H9 (cell line): ENCODE measurements around the gene APOM. TPM values are rescaled to one million over a fixed set of nuclear protein-coding genes. Genes with fewer than 3 reads are reported as not detected.

Source experiments
- DNase-seq: peaks from one replicate; pipeline ENCODE4 v3.0.0-alpha.2; 2017
- H2AFZ ChIP-seq: one replicate; pipeline ENCODE4 v1.6.1; 2013; ENCODE audit warnings: mild to moderate bottlenecking, low read length, control low read depth, moderate library complexity
- H2AK5ac ChIP-seq: 2 replicates; pipeline ENCODE4 v1.6.1; 2013; ENCODE audit warnings: low read length, control low read depth, mixed read lengths; ENCODE audit not compliant: insufficient read length
- H2BK120ac ChIP-seq: one replicate; pipeline ENCODE4 v1.6.1; 2013; ENCODE audit warnings: low read depth, mild to moderate bottlenecking, low read length, control low read depth, inconsistent platforms; ENCODE audit not compliant: poor library complexity, severe bottlenecking
- H2BK12ac ChIP-seq: 2 replicates; pipeline ENCODE4 v1.6.1; 2013; ENCODE audit warnings: low read length, control low read depth, mixed read lengths, low read depth; ENCODE audit not compliant: insufficient read length
- H2BK15ac ChIP-seq: 2 replicates; pipeline ENCODE4 v1.6.1; 2013; ENCODE audit warnings: low read depth, low read length, control low read depth
- H2BK20ac ChIP-seq: one replicate; pipeline ENCODE4 v1.6.1; 2013; ENCODE audit warnings: low read depth, mild to moderate bottlenecking, low read length, control low read depth, inconsistent platforms; ENCODE audit not compliant: poor library complexity, severe bottlenecking
- H2BK5ac ChIP-seq: 2 replicates; pipeline ENCODE4 v1.6.1; 2013; ENCODE audit warnings: low read length, control low read depth, mixed read lengths; ENCODE audit not compliant: insufficient read length
- H3K14ac ChIP-seq: 2 replicates; pipeline ENCODE4 v1.6.1; 2013; ENCODE audit warnings: low read length, control low read depth; ENCODE audit not compliant: insufficient read depth
- H3K18ac ChIP-seq: 2 replicates; pipeline ENCODE4 v1.6.1; 2013; ENCODE audit warnings: low read depth, mild to moderate bottlenecking, mixed read lengths, low read length, control low read depth; ENCODE audit not compliant: insufficient read length
- H3K23ac ChIP-seq: 2 replicates; pipeline ENCODE4 v1.6.1; 2013; ENCODE audit warnings: low read length, control low read depth, mixed read lengths, low read depth; ENCODE audit not compliant: insufficient read length
- H3K23me2 ChIP-seq: 2 replicates; pipeline ENCODE4 v1.6.1; 2013; ENCODE audit warnings: low read depth, mild to moderate bottlenecking, mixed read lengths, low read length, control low read depth; ENCODE audit not compliant: insufficient read length, poor library complexity, severe bottlenecking
- H3K27ac ChIP-seq: 2 replicates; pipeline ENCODE4 v1.5.1; 2013; ENCODE audit warnings: low read length, control low read depth, mixed read lengths, low read depth; ENCODE audit not compliant: insufficient read length
- H3K27me3 ChIP-seq: 2 replicates; pipeline ENCODE4 v1.6.1; 2013; ENCODE audit warnings: low read length, control low read depth, inconsistent platforms; ENCODE audit not compliant: insufficient read depth
- H3K4ac ChIP-seq: 2 replicates; pipeline ENCODE4 v1.6.1; 2013; ENCODE audit warnings: low read depth, mild to moderate bottlenecking, control low read depth, inconsistent platforms, low read length, moderate library complexity
- H3K4me1 ChIP-seq: 2 replicates; pipeline ENCODE4 v1.6.1; 2013; ENCODE audit warnings: low read length, control low read depth, inconsistent platforms; ENCODE audit not compliant: insufficient read depth
- H3K4me2 ChIP-seq: 2 replicates; pipeline ENCODE4 v1.6.1; 2013; ENCODE audit warnings: low read length, control low read depth, mixed read lengths; ENCODE audit not compliant: insufficient read length, insufficient read depth
- H3K56ac ChIP-seq: 2 replicates; pipeline ENCODE4 v1.6.1; 2013; ENCODE audit warnings: low read depth, mild to moderate bottlenecking, mixed read lengths, low read length, control low read depth; ENCODE audit not compliant: insufficient read length
- H3K79me1 ChIP-seq: 2 replicates; pipeline ENCODE4 v1.6.1; 2013; ENCODE audit warnings: low read depth, mild to moderate bottlenecking, moderate library complexity, low read length, control low read depth, inconsistent platforms; ENCODE audit not compliant: insufficient read depth, poor library complexity, severe bottlenecking
- H3K79me2 ChIP-seq: 2 replicates; pipeline ENCODE4 v1.6.1; 2013; ENCODE audit warnings: low read length, control low read depth, inconsistent platforms; ENCODE audit not compliant: insufficient read depth
- H3K9ac ChIP-seq: 2 replicates; pipeline ENCODE4 v1.6.1; 2013; ENCODE audit warnings: low read length, control low read depth, mixed read lengths; ENCODE audit not compliant: insufficient read length; ENCODE audit errors: extremely low read depth
- H3K9me3 ChIP-seq: one replicate; pipeline ENCODE4 v1.6.1; 2013; ENCODE audit warnings: low read depth, low read length, inconsistent platforms; ENCODE audit not compliant: control insufficient read depth
- H3T11ph ChIP-seq: one replicate; pipeline ENCODE4 v1.6.1; 2013; ENCODE audit warnings: mild to moderate bottlenecking, low read length, control low read depth, inconsistent platforms
- H4K20me1 ChIP-seq: one replicate; pipeline ENCODE4 v1.6.1; 2013; ENCODE audit not compliant: control insufficient read depth, insufficient read length, insufficient read depth
- H4K5ac ChIP-seq: 2 replicates; pipeline ENCODE4 v1.6.1; 2013; ENCODE audit warnings: low read depth, mild to moderate bottlenecking, mixed read lengths, low read length, control low read depth; ENCODE audit not compliant: insufficient read length
- H4K8ac ChIP-seq: replicated peaks from 2 replicates; pipeline ENCODE4 v1.6.1; 2013; ENCODE audit warnings: low read length, control low read depth, mixed read lengths, low read depth; ENCODE audit not compliant: insufficient read length
- H4K91ac ChIP-seq: 2 replicates; pipeline ENCODE4 v1.6.1; 2013; ENCODE audit warnings: low read depth, mild to moderate bottlenecking, moderate library complexity, mixed read lengths, low read length, control low read depth; ENCODE audit not compliant: insufficient read length
- H3K27ac Mint-ChIP-seq, 3 experiments: 2 replicates in 2 of 3; 3 replicates in 1 of 3; pipeline ENCODE4 v1.8.0; 2020 to 2021; ENCODE audit warnings: mixed read lengths in 3 of 3, mild to moderate bottlenecking in 1 of 3, moderate library complexity in 1 of 3
- H3K27me3 Mint-ChIP-seq: 2 replicates; pipeline ENCODE4 v1.8.0; 2021; ENCODE audit warnings: low read depth, mild to moderate bottlenecking, moderate library complexity, mixed read lengths
- H3K36me3 Mint-ChIP-seq, 3 experiments: 2 replicates in 2 of 3; 3 replicates in 1 of 3; pipeline ENCODE4 v1.8.0; 2020 to 2021; ENCODE audit warnings: low read depth in 3 of 3, mixed read lengths in 3 of 3; ENCODE audit not compliant: insufficient read depth in 1 of 3
- H3K4me1 Mint-ChIP-seq, 2 experiments: 2 replicates each; pipeline ENCODE4 v1.8.0; 2020; ENCODE audit warnings: mixed read lengths in 2 of 2
- H3K4me3 Mint-ChIP-seq, 2 experiments: 2 replicates in 1 of 2; 3 replicates in 1 of 2; pipeline ENCODE4 v1.8.0; 2020 to 2021; ENCODE audit warnings: mild to moderate bottlenecking in 2 of 2, mixed read lengths in 2 of 2, moderate library complexity in 1 of 2
- H3K9me3 Mint-ChIP-seq, 2 experiments: 2 replicates in 1 of 2; 3 replicates in 1 of 2; pipeline ENCODE4 v1.8.0; 2020; ENCODE audit warnings: mild to moderate bottlenecking in 2 of 2, mixed read lengths in 2 of 2, moderate library complexity in 1 of 2
- CTCF ChIP-seq: fragments of 200-600 bp; sonication (generic); conservative IDR thresholded peaks from 3 replicates; pipeline ENCODE4 v1.8.0; 2021; ENCODE audit warnings: antibody characterized with exemption, mild to moderate bottlenecking
- WGBS: extraction: QIAGEN DNeasy Blood & Tissue Kit; methylation state at CpG from one replicate; pipeline ENCODE4 v1.1.7; 2013; ENCODE audit warnings: missing lambda C conversion rate, low lambda C conversion rate, mixed read lengths; ENCODE audit not compliant: insufficient read length; ENCODE audit errors: extremely low coverage; 5-methylcytosine and 5-hydroxymethylcytosine counted together
- total RNA-seq: library from RNA; stranded (reverse); gene quantifications from 2 replicates; pipeline ENCODE4 v1.2.1, GENCODE V29; 2021

The APOM gene
- total RNA-seq, 1 experiment from 2014 or later: 3.6 TPM

GRCh38 chr6:31626952-31627351 is 28.7 kb upstream of the APOM start:
- Histone ChIP-seq H4K5ac (no peak overlapping the region), H4K8ac (no peak overlapping the region), H3T11ph (no peak overlapping the region), H3K9ac (no peak overlapping the region), H3K23me2 (peaks cover 3% of the 10 kb centered on the region), H2BK20ac (no peak overlapping the region), H3K4ac (no peak overlapping the region), H2AFZ (no peak overlapping the region), H3K79me1 (peaks cover 5% of the 10 kb centered on the region), H3K27ac (no peak overlapping the region), H3K9me3 (no peaks in the 10 kb centered on the region), H3K18ac (no peak overlapping the region), H3K27me3 (no peaks in the 10 kb centered on the region), H3K79me2 (peaks cover 11% of the 10 kb centered on the region; the same call in 1 of the 2 replicates), H2BK15ac (no peak overlapping the region), H2BK5ac (no peak overlapping the region), H2BK12ac (no peak overlapping the region), H3K23ac (no peak overlapping the region), H4K20me1 (no peaks in the 10 kb centered on the region), H3K4me1 (peaks cover 3% of the 10 kb centered on the region; the same call in 1 of the 2 replicates), H2BK120ac (no peak overlapping the region), H3K4me2 (no peak overlapping the region), H3K14ac (no peak overlapping the region), H2AK5ac (no peak overlapping the region), H4K91ac (no peak overlapping the region), H3K56ac (no peak overlapping the region)
- Mint-ChIP-seq H3K27ac (peak overlapping the region in 1 of 3 experiments; percentile 36; a peak in 2 of 7 replicates), H3K36me3 (peaks cover 90 to 100% (median 99%) of the 10 kb centered on the region in 3 experiments), H3K4me3 (no peak overlapping the region; a peak in 1 of 5 replicates), H3K4me1 (peaks cover 9 to 13% of the 10 kb centered on the region in 2 experiments), H3K9me3 (no peaks in the 10 kb centered on the region), H3K27me3 (no peaks in the 10 kb centered on the region; the same call in 1 of the 2 replicates)
- no peak for TF ChIP-seq CTCF
- no peak for DNase-seq
- WGBS: no CpG with 5 or more reads among the region's 10 CpGs
